ENCODE data around the gene DLGAP1. TPM values are rescaled to one million over a fixed set of nuclear protein-coding genes. Genes with fewer than 3 reads are reported as not detected.

The DLGAP1 gene
- total and polyA plus RNA-seq, 10 of the 15 experiments (the other 5 are each of a cell fraction or from before 2014, with no cell fraction given): 0.23 to 27.6 (median 1.9) TPM

GRCh38 chr18:3692691-3693090, 762.4 kb downstream of the DLGAP1 start (continued):
- TF ChIP-seq EED (IDR thresholded peaks at IDR 0.05; ENCODE audit: low read depth) (no peak), TARDBP (IDR thresholded peaks at IDR 0.05; ENCODE audit: borderline replicate concordance) (no peak), IRF3 (IDR thresholded peaks at IDR 0.05) (no peak)

- intact Hi-C loops (cut with micrococcal nuclease; ENCODE audit: unreplicated experiment): loop anchor here (5.0 kb wide), 1 partner anchor 295 kb away; no protein-coding TSS in a partner anchor
- ChIA-PET POLR2A (interaction anchor here (0.5 to 1.8 kb wide), 6 partner anchors 9 to 290 kb away, joined by 3 to 7 read pairs (median 4); no protein-coding TSS in a partner anchor), RAD21 (ENCODE audit: unreplicated experiment) (interaction anchor here (0.6 to 2.2 kb wide), 4 partner anchors 79 to 410 kb away, joined by 3 to 11 read pairs (median 4); no protein-coding TSS in a partner anchor), CTCF (interaction anchor here (0.7 to 3.8 kb wide), 11 partner anchors 8 to 1331 kb away, joined by 3 to 25 read pairs (median 6); no protein-coding TSS in a partner anchor), SMC1A (ENCODE audit: uncharacterized antibody, unreplicated experiment) (interaction anchor here (0.5 to 2.5 kb wide), 11 partner anchors 13 to 948 kb away, joined by 3 to 15 read pairs (median 4); no protein-coding TSS in a partner anchor)
- 23% methylated on average over 2 of the region's 2 CpGs for WGBS (ENCODE audit: insufficient coverage, insufficient replicate concordance, low lambda C conversion rate, missing lambda C conversion rate)
- ATAC-seq (peak; percentile 59), FAIRE-seq (no peak), DNase-seq (ENCODE audit: low read depth, low spot score) (no peak)
- Histone ChIP-seq H3K36me3 (ENCODE audit: control insufficient read depth in 2 of 2, insufficient read depth in 2 of 2, low read length in 1 of 2) (no peaks in the 10 kb centered on the region), H3K4me2 (ENCODE audit: control insufficient read depth, insufficient read depth) (no peak overlapping the region), H3K9ac (ENCODE audit: control insufficient read depth, insufficient read depth, low read length) (no peak overlapping the region), H3K9me3 (replicated peaks; ENCODE audit: control insufficient read depth, insufficient read depth, low read length) (no peaks in the 10 kb centered on the region), H2AFZ (ENCODE audit: control insufficient read depth, low read depth, low read length) (no peak overlapping the region), H4K20me1 (ENCODE audit: control insufficient read depth, insufficient read depth) (no peaks in the 10 kb centered on the region), H3K27ac (ENCODE audit: control insufficient read depth, insufficient read depth) (no peak overlapping the region), H3K4me3 (no peak overlapping the region), H3K4me1 (ENCODE audit: control insufficient read depth, insufficient read depth, low read length) (no peaks in the 10 kb centered on the region), H3K79me2 (ENCODE audit: control insufficient read depth, insufficient read depth, low read length) (no peaks in the 10 kb centered on the region), H3K27me3 (replicated peaks in 1 of 2; ENCODE audit: control insufficient read depth in 2 of 2, insufficient read depth in 2 of 2, low read length in 1 of 2) (no peaks in the 10 kb centered on the region)
- in situ Hi-C loops (cut with MboI): no loop called here
- TF ChIP-seq NR2F1 (conservative IDR thresholded peaks at IDR 0.05) (peak; percentile 77; the same call in 1 of the 2 replicates), NFYA (IDR thresholded peaks at IDR 0.05; ENCODE audit: borderline replicate concordance, low read depth, low read length) (no peak), MTA2 (IDR thresholded peaks at IDR 0.05; ENCODE audit: low read depth) (peak; percentile 70)
- no TSS peak for BruUV-seq (replicated peaks)
These were observed 762.9 kb downstream of the DLGAP1 start for GRCh38 chr18:3692113-3692621.
